ENCODE data around the gene DMXL1. TPM values are rescaled to one million over a fixed set of nuclear protein-coding genes. Genes with fewer than 3 reads are reported as not detected.
A peak's percentile ranks its signal among the peaks of the same experiment; 100 is the strongest.
"Not testable (repeated sequence)": the region's sequence is repeated elsewhere in the genome, so short reads cannot be mapped to it uniquely, and the experiment has no call there.

DMXL1 gene
- total and polyA plus RNA-seq, 7 donors = 6.7 to 106 (median 50.8) TPM

DNA sequence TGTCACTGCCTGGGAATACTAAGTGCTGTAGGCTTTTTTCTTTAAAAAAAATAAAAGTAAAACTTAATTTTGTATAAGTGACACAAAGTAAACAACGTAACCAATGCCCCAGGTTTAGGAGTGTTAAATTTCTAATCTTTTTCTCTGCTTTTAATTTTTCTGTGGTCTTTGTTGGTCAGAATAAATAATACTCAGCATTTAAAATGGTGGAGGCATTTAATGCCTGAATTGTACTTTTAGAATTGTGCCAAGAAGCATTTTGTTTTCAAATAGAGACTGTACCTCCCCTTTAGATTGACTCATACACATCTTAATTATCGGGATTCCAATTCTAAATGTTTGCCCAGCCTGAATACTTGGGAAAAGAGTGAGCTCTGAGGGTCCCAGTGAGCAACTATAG lies 1.6 kb downstream of the DMXL1 start:
- Histone ChIP-seq H3K27me3 (no peaks in the 10 kb centered on the region), H3K9me3 (no peaks in the 10 kb centered on the region), H3K27ac (peak overlapping the region in 3 of 4 donors; percentile 96 to 99 (median 98)), H3K4me3 (peak overlapping the region in 2 of 4 donors; percentile 87 to 95), H3K4me1 (peaks cover 0 to 51% (median 23%) of the 10 kb centered on the region in 4 donors), H3K36me3 (no peaks in the 10 kb centered on the region)
- no peak for DNase-seq
- no peak for TF ChIP-seq EP300 (IDR thresholded peaks at IDR 0.05)
- no peak for TF ChIP-seq CTCF (IDR thresholded peaks at IDR 0.05)
- no peak for TF ChIP-seq POLR2A (IDR thresholded peaks at IDR 0.05)
- TF ChIP-seq POLR2AphosphoS5 (IDR thresholded peaks at IDR 0.05) = no peak
- 48 to 71% methylated on average over 2 of the region's 2 CpGs for WGBS, 2 donors
- intact Hi-C loops (cut with DNase I) = loop anchor here (5.0 to 10.0 kb wide), 3 partner anchors 262 to 382 kb away; partner anchors contain the start of gene HSD17B4

DNA sequence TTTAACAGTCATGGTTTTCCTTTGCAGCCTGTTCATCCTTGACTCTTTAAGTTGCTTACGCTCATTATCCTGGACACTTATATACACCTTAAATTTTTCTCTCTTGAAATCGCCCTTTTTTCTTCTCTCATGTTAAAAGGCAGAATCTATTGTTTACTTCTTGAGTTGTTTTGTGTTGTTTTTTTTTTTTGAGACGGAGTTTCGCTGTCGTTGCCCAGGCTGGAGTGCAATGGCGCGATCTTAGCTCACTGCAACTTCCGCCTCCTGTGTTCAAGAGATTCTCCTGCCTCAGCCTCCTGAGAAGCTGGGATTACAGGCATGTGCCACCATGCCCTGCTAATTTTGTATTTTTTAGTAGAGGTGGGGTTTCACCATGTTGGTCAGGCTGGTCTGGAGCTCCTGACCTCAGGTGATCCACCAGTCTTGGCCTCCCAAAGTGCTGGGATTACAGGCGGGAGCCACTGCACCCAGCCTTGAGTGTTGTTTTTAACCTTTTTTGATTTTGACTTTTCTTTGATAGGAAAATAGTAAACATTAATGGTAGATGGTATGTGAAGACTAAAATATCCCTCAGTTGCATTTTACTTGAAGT lies 3.0 kb downstream of the DMXL1 start:
- not testable (repeated sequence) for H3K9me3 ChIP-seq, H3K4me3 ChIP-seq, H3K27ac ChIP-seq, H3K36me3 ChIP-seq, H3K27me3 ChIP-seq, DNase-seq
- intact Hi-C loops (cut with DNase I) = loop anchor here (5.0 to 10.0 kb wide), 3 partner anchors 261 to 381 kb away; partner anchors contain the start of gene HSD17B4
- WGBS, 2 donors = 93 to 96% methylated on average over 9 of the region's 9 CpGs
- peaks cover 0 to 60% (median 34%) of the 10 kb centered on the region in 4 donors for H3K4me1 ChIP-seq

- peaks cover 0 to 65% (median 38%) of the 10 kb centered on the region in 4 donors for H3K4me1 ChIP-seq
- H3K27me3 ChIP-seq = no peaks in the 10 kb centered on the region
- H3K4me3 ChIP-seq = no peak overlapping the region
- TF ChIP-seq EP300 (IDR thresholded peaks at IDR 0.05) (no peak), POLR2AphosphoS5 (IDR thresholded peaks at IDR 0.05) (no peak)
- H3K27ac ChIP-seq = no peak overlapping the region
- no peaks in the 10 kb centered on the region for H3K9me3 ChIP-seq
- no peaks in the 10 kb centered on the region for H3K36me3 ChIP-seq
- 70 to 88% methylated on average over 3 of the region's 3 CpGs for WGBS, 2 donors
- no peak for DNase-seq
- intact Hi-C loops (cut with DNase I) = loop anchor here (5.0 to 10.0 kb wide), 3 partner anchors 260 to 380 kb away; partner anchors contain the start of gene HSD17B4
These were observed 3.5 kb downstream of the DMXL1 start for GRCh38 chr5:119074419-119074818.

GRCh38 chr5:119075269-119075668 lies 4.4 kb downstream of the DMXL1 start:
- not testable (repeated sequence) for DNase-seq, H3K27ac ChIP-seq, H3K9me3 ChIP-seq, H3K36me3 ChIP-seq, H3K27me3 ChIP-seq, H3K4me3 ChIP-seq
- 90 to 92% methylated on average over 12 of the region's 12 CpGs for WGBS, 2 donors
- intact Hi-C loops (cut with DNase I) = loop anchor here (10.0 kb wide), 2 partner anchors 260 to 380 kb away; partner anchors contain the start of gene HSD17B4
- peaks cover 0 to 61% (median 36%) of the 10 kb centered on the region in 4 donors for H3K4me1 ChIP-seq

DNA sequence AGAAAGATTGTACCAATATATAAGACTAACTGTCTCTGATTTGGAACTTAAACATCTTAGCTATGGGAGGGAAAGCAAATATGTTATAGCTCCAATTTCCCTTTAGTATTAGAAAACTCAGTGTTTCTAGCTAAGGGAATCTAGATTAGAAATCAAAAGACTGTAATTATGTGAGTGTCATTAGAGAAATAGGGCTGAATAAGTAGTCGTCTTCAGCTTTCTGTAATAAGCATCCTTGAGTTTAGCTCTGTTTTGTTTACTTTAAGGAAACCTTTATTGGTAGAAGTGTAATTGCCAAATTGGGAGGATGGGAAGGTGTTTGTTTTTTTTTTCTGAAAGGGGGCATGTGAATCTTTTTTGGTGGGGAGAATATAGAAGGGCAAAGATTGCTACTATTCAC lies 5.2 kb downstream of the DMXL1 start:
- WGBS, 2 donors = 48 to 60% methylated on average over 1 of the region's 1 CpG
- peaks cover 0 to 69% (median 38%) of the 10 kb centered on the region in 4 donors for H3K4me1 ChIP-seq

More for the DNA sequence above, 5.2 kb downstream of the DMXL1 start:
- no peak for TF ChIP-seq POLR2AphosphoS5 (IDR thresholded peaks at IDR 0.05)
- no peak for TF ChIP-seq EP300 (IDR thresholded peaks at IDR 0.05)
- no peak for TF ChIP-seq POLR2A (IDR thresholded peaks at IDR 0.05)
- TF ChIP-seq CTCF (IDR thresholded peaks at IDR 0.05) = no peak
- no peak for DNase-seq
- no peak overlapping the region for H3K27ac ChIP-seq
- H3K9me3 ChIP-seq = no peaks in the 10 kb centered on the region
- intact Hi-C loops (cut with DNase I) = loop anchor here (10.0 kb wide), 2 partner anchors 259 to 379 kb away; partner anchors contain the start of gene HSD17B4
- H3K27me3 ChIP-seq = no peaks in the 10 kb centered on the region
- H3K4me3 ChIP-seq = no peak overlapping the region
- H3K36me3 ChIP-seq = no peaks in the 10 kb centered on the region
